ENCODE results near the gene TBC1D10B.
A peak's percentile ranks its signal among the peaks of the same experiment; 100 is the strongest.

Gene TBC1D10B

GRCh38 chr16:30359871-30360170, 10.5 kb downstream of the TBC1D10B start:
- DNase-seq: no peak
- in situ Hi-C loops (cut with MboI; ENCODE audit: low pct_unique_long_range_greater_than_20kb, low sequenced_read_pairs): loop anchor here (10.0 kb wide), 1 partner anchor 45 kb away; the partner anchor contains the start of gene ZNF771

GRCh38 chr16:30358990-30359870, 11.1 kb downstream of the TBC1D10B start:
- in situ Hi-C loops (cut with MboI; ENCODE audit: low pct_unique_long_range_greater_than_20kb, low sequenced_read_pairs): loop anchor here (10.0 kb wide), 1 partner anchor 46 kb away; the partner anchor contains the start of gene ZNF771
- DNase-seq: no peak

DNA sequence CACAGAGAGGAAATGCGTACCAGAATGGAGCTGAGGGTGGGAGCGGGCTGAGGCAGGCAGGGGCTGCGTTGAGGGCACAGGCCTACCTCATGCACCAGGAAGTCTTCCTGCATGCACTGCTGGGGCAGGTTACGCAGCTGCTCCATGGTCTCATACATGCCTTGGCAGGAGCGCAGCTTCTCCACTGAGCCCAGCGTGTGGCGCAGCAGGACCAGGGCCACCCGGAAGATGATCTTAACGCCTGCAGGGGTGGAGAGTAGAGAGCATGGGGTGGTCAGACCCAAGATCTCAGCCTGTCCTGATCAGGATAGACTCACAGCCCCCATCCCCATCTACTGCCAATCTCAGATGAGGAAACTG, 11.7 kb downstream of the TBC1D10B start:
- in situ Hi-C loops (cut with MboI; ENCODE audit: low pct_unique_long_range_greater_than_20kb, low sequenced_read_pairs): loop anchor here (10.0 kb wide), 1 partner anchor 46 kb away; the partner anchor contains the start of gene ZNF771
- DNase-seq: no peak

GRCh38 chr16:30357715-30358576, 12.3 kb downstream of the TBC1D10B start:
- in situ Hi-C loops (cut with MboI; ENCODE audit: low pct_unique_long_range_greater_than_20kb, low sequenced_read_pairs): loop anchor here (10.0 kb wide), 1 partner anchor 47 kb away; the partner anchor contains the start of gene ZNF771

GRCh38 chr16:30357085-30357714, 13.1 kb downstream of the TBC1D10B start:
- no peak for DNase-seq

More at GRCh38 chr16:30357715-30358576, 12.3 kb downstream of the TBC1D10B start:
- no peak for DNase-seq

DNA sequence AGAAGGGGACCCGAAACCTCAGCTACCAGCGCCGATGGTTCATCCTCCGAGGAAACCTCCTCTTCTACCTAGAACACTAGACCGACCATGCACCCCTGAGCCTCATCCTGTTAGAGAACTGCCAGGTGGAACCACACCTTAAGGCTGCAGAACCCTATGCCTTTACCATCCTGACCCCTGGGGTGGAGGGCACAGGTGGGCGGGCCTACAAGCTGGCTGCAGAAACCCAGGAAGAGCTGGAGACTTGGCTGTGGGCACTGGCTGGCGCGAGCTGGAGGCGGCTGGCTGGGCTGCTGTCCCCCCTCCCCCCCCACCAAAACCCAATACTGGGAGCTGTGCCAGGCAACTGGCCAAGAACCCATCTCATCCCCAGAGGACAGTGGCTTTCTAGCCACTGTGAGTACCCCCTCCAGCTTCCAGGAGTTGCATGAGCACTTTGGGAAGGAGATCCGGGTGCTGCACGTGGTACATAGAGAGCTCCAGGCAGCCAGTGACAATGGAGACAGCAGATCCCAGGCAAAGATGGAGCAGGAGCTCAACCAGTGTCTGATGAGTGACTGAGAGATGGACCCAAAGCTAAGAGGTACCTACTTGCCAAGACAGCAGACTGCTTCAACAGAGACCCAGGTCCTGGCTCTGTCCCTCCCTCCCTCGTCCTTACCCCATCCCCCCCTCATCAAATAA, 13.8 kb downstream of the TBC1D10B start:
- DNase-seq: no peak
- in situ Hi-C loops (cut with MboI; ENCODE audit: low pct_unique_long_range_greater_than_20kb, low sequenced_read_pairs): loop anchor here (10.0 kb wide), 1 partner anchor 48 kb away; the partner anchor contains the start of gene ZNF771

More at GRCh38 chr16:30357085-30357714, 13.1 kb downstream of the TBC1D10B start:
- in situ Hi-C loops (cut with MboI; ENCODE audit: low pct_unique_long_range_greater_than_20kb, low sequenced_read_pairs): loop anchor here (10.0 kb wide), 1 partner anchor 48 kb away; the partner anchor contains the start of gene ZNF771

GRCh38 chr16:30355954-30356308, 14.4 kb downstream of the TBC1D10B start:
- in situ Hi-C loops (cut with MboI; ENCODE audit: low pct_unique_long_range_greater_than_20kb, low sequenced_read_pairs): loop anchor here (10.0 kb wide), 1 partner anchor 49 kb away; the partner anchor contains the start of gene ZNF771

DNA sequence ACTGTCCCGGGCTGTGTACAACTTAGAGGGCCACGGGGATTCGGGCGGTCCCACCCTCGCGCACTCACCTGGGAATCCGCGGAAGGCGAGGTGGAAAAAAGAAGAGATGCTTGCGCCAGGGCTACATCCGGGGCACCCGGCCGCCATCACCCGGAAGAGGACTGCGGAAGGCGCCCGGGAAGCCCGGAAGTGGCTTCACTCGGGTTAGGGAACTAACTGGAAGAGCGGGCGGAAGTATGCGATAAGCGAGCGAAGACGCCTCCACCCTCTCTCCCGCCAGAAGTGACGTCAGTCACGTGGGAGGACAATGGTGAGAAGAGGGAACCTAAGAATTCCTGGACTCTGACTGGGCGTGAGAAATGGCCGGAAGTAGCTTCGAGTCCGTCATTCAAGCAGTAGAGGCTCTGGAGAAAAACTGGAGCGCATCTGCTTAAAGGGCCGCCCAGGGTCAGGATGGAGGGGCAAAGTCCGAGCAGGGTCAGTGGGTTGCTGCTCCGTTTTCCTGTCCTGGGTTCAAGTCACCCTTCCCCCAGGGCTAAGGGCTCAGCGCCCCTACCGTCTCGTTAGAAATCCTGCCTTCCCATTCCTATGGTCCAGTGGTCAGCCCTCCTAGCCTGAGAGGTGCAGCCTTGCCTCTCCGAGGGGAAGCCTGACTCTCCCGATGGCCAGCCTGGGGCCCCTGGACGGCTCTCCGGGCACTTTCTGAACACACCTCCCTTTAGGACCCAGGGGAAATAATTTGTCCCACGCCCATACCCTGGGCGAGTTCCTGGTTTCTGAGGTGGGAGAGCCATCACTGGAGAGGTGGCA, 14.9 kb downstream of the TBC1D10B start, which contains the start of gene CD2BP2:
CD2BP2 (minus strand) TSS at position 165 of the 810 bp plus-strand sequence. CDS start 627 bp downstream, outside the sequence.
- in situ Hi-C loops (cut with MboI; ENCODE audit: low pct_unique_long_range_greater_than_20kb, low sequenced_read_pairs): loop anchor here (10.0 kb wide), 1 partner anchor 49 kb away; the partner anchor contains the start of gene ZNF771
- DNase-seq: peak; percentile 98

More at GRCh38 chr16:30355954-30356308, 14.4 kb downstream of the TBC1D10B start:
- DNase-seq: no peak

GRCh38 chr16:30354423-30355143, 15.7 kb downstream of the TBC1D10B start:
- in situ Hi-C loops (cut with MboI; ENCODE audit: low pct_unique_long_range_greater_than_20kb, low sequenced_read_pairs): loop anchor here (10.0 kb wide), 1 partner anchor 50 kb away; the partner anchor contains the start of gene ZNF771
- no peak for DNase-seq

DNA sequence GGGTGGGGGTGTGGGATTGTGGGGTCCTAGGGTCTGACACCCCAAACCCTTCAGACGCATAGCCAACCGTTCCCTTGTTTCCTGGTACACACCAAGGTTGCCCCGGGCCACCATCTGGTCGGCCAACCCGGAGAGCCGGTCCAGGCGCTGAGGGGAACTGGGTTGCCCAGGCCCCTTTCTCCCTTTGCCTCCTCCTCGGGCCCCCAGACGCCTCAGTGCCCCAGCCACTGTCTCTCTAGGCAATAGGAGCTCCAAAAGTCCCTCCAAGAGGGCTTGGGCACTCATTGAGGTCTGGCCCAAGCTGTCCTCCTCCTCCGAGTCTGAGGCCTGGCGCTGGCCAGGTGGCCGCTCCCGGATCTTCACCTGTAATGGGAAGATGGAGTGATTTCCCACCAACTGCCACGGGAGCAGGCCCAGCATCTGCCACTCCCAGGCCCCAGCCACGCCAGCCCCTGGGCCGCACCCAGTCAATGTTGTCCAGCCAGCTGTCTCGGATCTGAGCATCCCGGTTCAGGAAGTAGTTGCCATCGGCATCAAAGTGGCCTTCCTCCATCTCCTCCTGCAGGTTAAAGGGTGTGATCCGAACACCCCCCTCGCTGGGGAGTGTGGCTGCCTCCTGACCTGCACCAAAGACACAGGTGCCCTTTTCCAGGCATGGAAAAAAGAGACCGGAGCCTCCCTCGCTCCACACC, 16.7 kb downstream of the TBC1D10B start:
- in situ Hi-C loops (cut with MboI; ENCODE audit: low pct_unique_long_range_greater_than_20kb, low sequenced_read_pairs): loop anchor here (10.0 kb wide), 1 partner anchor 51 kb away; the partner anchor contains the start of gene ZNF771
- DNase-seq: no peak

GRCh38 chr16:30352488-30353401, 17.5 kb downstream of the TBC1D10B start:
- in situ Hi-C loops (cut with MboI; ENCODE audit: low pct_unique_long_range_greater_than_20kb, low sequenced_read_pairs): loop anchor here (10.0 kb wide), 1 partner anchor 52 kb away; the partner anchor contains the start of gene ZNF771
- no peak for DNase-seq

- in situ Hi-C loops (cut with MboI; ENCODE audit: low pct_unique_long_range_greater_than_20kb, low sequenced_read_pairs): loop anchor here (10.0 kb wide), 1 partner anchor 53 kb away; the partner anchor contains the start of gene ZNF771
- no peak for DNase-seq
These were observed 18.5 kb downstream of the TBC1D10B start for GRCh38 chr16:30351586-30352419.

GRCh38 chr16:30351001-30351441, 19.3 kb downstream of the TBC1D10B start:
- in situ Hi-C loops (cut with MboI; ENCODE audit: low pct_unique_long_range_greater_than_20kb, low sequenced_read_pairs): loop anchor here (10.0 kb wide), 1 partner anchor 54 kb away; the partner anchor contains the start of gene ZNF771
- no peak for DNase-seq
